Stimulated activated CD4-positive, alpha-beta T cell treated with anti-CD3 and anti-CD28 coated beads, Interleukin-12 subunit alpha, Interleukin-12 subunit beta, amount 100 ng/mL, for 4 hours (primary cell): ENCODE data around the gene EHMT1.
"Not testable (repeated sequence)": the region's sequence is repeated elsewhere in the genome, so short reads cannot be mapped to it uniquely, and the experiment has no call there.

ENCODE experiments used
- DNase-seq: peaks from one replicate; pipeline ENCODE4 v3.0.0-alpha.2; 2020

Gene EHMT1

DNA sequence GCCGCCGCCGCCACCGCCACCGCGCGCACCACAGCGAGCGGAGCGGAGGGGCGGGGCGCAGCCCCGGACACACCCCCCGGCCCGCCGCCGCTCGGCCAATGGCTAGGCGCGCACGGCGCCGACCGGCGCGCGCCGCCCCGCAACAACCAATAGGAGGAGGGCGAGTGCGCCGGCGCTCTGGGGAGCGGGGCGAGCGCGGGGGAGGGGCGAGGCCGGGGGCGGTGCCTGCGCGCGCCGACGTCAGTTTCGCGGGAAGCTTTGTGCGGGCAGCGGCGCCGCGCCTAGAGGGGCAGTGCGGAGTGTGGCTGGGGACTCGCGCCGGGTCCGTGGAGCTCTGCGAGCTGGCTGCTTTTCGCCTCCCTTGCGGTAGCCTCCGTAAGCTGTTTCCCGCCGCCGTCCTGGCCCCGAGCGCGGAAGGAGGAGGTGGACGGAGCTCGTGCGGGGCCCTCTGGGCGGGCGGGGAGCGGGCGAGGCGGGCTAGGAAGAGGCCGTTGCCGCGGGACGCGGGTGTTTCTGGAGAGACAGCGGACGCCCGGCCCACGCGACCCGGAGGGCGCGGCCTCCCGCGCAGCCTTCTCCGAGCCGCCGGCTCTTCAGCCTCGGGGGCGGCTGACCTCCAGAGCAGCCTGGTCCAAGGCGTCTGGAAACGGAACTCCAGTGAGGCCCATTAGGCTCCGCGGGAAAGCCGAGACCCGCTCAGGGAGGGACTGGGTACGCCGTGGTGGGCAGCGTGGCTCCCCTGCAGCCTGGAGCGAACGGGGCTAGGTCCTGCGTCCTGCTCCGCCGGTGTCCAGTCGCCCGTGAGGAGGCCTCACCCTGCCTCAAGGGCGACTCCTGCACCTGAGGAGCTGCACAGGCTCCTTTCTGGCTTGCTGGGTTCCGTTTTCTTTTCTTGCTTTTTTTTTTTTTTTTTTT is 28.1 kb upstream of the EHMT1 start, which contains the start of gene ZMYND19:
Gene ZMYND19 (minus strand): TSS at position 44 of the 915 bp plus-strand sequence. CDS start 249 bp downstream, outside the sequence.
- peak; percentile 91 for DNase-seq

DNA sequence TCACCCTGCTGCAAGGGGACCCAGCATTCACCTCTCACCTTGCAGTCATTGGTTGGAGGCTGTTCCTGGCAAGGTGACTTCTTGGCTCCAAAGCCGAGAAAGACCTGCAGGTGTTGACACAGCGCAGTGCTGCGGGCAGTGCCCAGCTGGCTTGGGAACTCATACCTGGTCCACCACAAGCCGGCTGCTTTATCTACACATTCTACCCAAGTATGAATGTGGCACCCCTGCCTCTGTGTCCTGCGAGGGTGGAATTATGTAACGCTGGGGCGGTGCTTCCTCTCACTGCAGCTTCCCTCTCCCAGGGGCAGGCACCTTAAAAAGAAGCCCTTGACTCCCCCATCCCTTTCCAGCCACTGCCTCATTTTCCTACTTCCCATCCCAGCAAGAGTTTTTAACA is 26.0 kb upstream of the EHMT1 start:
- no peak for DNase-seq

DNA sequence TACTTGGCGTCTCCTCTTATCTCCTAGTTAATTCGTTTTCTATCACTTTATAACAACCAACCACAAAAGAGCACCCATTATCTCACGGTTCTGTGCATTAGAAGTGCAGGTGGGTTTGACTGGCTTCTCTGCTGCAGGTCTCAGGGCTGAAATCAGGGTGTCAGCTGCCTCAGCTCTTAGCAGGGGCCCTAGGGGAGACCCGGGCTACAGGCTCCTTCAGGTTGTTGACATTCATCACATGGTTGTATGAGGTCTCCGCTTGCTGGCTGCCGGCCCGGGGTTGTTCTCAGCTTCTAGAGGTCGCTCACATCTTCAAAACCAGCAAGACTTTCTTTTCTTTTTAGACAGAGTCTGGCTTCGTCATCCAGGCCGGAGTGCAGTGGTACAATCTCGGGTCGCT is 25.6 kb upstream of the EHMT1 start:
- no peak for DNase-seq

DNA sequence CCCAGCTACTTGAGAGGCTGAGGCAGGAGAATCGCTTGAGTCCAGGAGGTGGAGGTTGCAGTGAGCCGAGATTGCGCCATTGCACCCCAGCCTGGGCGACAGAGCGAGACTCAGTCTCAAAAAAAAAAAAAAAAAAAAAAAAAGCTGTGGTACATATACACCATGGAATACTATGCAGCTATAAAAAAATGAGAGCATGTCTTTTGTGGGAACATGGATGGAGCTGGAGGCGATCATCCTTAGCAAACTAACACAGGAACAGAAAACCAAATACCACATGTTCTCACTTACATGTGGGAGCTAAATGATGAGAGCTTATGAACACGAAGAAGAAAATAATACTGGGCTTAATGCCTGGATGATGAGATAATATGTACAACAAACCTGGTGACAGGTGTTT is 22.2 kb upstream of the EHMT1 start:
- DNase-seq = not testable (repeated sequence)

GRCh38 chr9:137598943-137599342 is 19.9 kb upstream of the EHMT1 start:
- no peak for DNase-seq

- DNase-seq = no peak
These were observed 16.1 kb upstream of the EHMT1 start for GRCh38 chr9:137602661-137603060.

DNA sequence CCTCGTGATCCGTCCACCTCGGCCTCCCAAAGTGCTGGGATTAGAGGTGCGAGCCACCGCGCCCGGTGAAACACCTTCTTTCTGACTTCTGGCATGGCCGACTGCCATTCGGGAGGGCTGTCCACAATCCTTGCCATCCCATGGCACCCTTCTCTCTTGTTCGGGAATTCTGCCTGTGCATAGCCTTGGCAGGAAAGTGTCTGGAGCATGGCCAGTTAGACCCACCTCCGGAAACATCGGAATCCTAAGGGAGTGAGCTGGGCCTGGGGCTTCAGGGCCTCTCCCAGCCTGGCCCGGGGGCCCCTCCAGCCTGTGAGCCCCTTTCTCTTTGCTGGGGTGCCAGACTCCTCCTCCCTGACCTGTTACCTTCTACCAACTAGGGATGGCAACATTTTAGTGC is 14.9 kb upstream of the EHMT1 start:
- DNase-seq = no peak

DNA sequence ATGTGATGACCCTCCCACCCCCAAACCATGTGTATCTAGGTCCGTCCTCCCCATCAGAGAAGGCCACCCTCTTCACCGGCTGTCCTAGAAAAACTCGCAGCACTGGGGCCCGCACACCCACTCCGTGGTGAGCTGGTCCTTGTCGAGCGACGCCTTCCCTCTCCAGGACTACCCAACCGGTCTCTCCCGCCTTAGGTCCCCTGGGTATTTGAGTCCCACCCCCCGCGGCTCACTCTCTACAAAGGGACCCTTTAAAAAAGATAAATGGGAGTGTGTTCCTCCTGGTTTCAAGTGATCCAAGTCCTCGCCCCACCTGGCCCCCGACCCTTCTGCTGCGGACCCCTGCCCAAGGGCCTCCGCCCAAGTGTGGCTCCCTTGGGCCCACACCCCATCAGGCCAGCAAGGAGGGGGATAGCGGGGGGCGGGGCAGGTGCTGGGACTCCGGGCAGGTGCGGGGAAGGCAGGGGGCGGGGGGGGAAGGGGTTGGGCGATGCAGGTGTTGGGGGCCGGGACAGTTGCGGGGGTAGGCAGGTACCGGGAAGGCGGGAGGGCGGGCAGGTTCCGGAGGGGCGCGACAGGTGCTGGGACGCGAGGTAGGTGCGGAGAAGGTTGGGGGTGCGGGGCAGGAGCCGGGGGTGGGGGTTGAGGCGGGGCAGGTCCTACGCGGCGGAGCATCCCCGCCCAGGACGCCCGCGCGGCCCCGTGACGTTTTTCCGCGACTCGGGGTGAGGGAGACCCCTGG is 14.3 kb upstream of the EHMT1 start:
- DNase-seq = no peak

DNA sequence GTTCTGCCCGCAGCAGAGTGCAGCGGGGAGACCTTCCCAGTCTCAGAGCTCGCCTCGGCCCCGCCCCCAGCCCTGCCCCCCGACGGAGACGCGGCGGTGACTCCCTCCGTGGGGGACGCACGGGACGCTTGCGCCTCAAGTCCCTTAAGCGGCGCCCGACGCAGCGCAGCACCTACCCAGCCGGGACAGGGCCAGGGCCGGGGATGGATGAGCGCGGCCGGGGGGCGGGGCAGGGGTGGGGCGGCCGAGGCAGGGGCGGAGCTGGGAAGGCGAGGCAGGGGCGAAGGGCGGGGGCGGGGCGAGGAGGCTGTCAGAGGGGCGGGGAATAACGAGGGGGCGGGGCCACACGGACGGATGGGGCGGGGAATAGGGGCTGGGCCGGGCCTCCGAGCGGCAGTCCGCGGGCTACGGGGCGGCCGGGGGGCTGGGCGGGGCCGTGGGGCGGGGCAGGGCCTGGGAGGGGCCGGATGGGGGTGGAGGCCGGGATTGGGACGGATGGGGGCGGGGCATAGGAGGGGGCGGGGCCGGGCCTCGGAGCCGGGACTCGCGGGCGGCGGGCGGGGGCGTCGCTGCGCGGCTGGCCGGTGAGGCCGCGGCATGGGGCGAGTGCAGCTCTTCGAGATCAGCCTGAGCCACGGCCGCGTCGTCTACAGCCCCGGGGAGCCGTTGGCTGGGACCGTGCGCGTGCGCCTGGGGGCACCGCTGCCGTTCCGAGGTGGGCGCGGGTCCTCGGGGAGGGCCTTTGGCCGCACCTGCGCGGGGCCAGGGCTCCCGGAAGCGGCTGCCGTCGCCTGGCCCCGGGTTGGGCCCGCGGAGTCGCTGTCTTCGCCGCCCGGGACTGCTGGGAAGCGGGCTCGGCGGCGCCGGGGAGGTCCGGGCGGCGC is 13.4 kb upstream of the EHMT1 start, which contains the start of gene ARRDC1:
Gene ARRDC1 (plus strand): TSS at position 566 of the 884 bp plus-strand sequence. CDS start 32 bp downstream, at position 598.
- DNase-seq = peak; percentile 94

DNA sequence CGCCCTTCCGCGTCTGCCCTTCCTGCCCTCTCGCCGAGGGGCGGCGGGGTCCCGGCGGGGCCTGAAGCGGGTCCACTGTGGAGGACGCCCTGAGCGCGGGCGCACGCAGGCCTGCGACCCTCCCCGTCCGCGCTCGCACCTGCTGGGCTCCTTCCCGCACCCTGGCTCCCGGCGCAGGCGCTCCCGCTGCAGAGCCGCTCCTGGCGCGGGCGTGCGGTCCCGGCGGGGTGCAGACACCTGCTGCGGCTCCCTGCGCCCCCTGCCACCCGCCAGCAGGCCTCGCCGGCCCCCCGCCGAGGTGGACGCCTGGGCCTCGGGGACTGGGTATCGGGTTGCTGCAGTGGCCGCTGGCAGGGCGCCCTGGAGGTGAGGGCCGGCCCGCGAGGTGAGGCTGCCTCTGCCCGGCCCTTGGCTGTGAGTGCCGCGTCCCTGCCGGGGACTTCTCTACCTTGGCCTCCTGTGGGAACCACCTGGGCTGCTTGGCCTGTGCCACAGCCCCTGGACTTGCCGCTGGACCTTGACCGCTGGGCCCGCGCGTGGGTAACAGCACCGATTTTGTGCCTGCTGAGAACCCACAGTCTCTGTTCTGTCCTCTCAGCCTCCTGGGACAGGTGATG is 12.7 kb upstream of the EHMT1 start:
- no peak for DNase-seq

DNA sequence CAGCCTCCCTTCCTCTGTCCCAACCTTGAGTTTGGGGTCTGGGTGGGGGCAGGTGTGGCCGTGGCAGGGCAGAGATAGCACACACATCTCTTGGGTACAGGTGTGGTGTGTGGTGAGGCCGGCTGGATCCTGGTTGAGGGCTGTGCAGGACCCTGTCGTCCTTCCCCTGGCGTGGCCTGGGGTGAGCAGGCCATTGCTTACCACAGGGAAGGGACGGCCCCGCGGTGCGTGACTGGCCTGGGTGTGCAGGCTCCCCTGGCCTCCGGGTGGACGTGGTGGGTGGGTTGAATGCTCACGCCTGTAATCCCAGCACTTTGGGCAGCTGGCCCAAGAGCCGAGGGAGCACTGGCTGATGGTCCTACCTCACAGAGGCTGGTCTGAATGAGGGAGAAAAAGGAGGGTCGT is 12.1 kb upstream of the EHMT1 start:
- DNase-seq = no peak

DNA sequence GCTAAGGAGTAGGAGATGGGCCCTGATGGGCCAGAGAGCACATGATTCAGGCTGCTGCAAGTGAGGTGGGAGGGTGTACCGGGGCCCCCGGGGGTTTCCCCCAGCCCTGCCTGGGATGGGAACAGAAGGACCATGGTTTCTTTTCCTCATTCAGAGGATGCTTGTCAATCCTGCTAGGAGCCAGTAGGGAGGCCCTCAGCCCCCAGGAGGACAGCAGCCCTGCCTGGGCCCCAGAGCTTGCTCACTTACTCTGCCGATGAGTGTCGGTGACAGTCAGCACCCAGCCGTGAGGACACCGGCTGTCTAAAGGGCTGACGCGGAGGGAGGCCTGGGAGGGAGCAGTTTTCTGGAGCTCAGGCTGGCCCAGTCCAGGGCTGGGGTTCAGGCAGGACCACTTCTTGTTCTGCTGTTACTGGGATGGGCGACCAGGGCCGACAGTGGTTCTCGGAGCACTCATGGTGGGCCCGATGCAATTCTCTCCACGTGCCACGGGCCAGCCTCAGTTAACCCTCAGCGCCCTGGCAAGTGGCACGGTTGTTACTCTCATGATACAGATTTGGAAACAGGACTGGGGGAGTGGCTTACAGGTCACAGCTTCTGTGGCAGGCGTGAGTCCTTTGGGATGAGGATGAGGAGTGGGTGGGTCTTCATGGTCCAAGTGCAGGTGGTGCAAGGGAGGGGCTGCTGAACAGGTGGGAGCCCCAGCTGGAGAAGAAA is 11.5 kb upstream of the EHMT1 start:
- DNase-seq = no peak

DNA sequence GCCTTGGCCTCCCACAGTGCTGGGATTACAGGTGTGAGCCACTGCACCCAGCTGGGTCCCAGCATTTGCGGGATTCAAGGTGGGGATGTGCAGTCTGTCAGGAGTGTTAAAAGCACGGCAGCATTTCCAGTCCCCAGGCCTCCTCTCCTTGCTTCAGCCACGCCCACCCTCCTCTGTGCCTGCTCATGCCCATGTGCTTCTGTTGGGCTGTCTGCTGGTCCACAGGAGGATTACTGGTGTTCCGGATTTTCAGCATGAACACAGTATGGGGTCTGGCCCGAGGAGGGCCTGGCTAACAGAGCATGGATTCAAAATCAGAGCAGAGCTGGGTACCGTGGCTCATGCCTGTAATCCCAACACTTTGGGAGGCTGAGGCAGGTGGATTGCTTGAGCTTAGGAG is 7.9 kb upstream of the EHMT1 start:
- no peak for DNase-seq

- DNase-seq = no peak
These were observed 6.9 kb upstream of the EHMT1 start for GRCh38 chr9:137611623-137612609.

DNA sequence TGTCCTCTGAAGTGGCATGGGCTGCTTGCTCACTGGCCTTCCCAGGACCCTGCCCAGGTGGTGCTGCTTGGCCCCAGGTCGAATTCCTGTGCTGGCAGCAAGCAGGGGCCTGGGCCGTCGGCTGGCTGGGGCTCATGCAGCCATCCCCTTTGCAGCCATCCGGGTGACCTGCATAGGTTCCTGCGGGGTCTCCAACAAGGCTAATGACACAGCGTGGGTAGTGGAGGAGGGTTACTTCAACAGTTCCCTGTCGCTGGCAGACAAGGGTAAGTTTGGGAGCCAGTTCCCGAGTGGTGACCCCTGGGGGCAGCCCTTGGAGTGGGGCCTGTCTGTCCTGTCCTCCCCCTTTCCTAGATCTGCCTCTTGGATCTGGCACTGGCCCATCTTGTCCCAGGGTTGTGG is 6.1 kb upstream of the EHMT1 start:
- no peak for DNase-seq

DNA sequence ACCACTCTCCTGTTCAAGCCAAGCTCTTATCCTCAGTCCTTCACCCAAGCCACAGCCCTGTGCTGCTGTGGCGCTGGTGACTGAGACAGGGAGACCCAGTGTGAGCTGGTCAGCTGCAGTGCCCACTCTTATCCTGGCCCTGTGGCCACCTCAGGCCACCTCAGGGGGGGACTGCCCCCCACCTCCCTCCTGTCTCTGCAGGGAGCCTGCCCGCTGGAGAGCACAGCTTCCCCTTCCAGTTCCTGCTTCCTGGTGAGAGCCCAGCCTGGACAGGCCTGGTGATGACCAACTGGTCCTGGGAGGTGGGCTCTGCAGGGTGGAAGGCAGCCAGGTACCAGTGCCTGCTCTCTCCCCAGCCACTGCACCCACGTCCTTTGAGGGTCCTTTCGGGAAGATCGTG is 5.5 kb upstream of the EHMT1 start:
- no peak for DNase-seq

DNA sequence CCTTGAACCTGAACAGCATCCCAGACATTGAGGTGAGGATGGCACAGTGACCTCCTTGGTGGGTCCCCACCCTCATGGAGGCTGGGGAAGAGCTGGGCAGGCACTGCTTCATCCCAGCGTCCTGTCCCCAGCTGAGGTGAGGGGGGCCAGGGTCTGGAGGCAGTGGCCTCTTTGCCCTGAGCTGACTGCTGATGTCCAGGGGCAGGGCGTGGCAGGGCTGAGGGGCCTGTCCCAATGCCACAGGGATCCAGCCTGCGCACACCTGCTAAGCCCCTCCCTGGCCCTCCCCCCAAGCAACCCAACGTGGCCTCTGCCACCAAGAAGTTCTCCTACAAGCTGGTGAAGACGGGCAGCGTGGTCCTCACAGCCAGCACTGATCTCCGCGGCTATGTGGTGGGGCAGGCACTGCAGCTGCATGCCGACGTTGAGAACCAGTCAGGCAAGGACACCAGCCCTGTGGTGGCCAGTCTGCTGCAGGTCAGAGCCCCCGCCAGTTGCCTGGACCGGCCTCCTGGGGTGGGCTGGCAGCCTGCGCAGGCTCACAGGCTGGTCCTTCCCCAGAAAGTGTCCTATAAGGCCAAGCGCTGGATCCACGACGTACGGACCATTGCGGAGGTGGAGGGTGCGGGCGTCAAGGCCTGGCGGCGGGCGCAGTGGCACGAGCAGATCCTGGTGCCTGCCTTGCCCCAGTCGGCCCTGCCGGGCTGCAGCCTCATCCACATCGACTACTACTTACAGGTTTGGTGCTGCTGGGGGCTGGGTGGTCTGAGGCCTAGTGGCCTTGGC is 4.9 kb upstream of the EHMT1 start:
- no peak for DNase-seq

DNA sequence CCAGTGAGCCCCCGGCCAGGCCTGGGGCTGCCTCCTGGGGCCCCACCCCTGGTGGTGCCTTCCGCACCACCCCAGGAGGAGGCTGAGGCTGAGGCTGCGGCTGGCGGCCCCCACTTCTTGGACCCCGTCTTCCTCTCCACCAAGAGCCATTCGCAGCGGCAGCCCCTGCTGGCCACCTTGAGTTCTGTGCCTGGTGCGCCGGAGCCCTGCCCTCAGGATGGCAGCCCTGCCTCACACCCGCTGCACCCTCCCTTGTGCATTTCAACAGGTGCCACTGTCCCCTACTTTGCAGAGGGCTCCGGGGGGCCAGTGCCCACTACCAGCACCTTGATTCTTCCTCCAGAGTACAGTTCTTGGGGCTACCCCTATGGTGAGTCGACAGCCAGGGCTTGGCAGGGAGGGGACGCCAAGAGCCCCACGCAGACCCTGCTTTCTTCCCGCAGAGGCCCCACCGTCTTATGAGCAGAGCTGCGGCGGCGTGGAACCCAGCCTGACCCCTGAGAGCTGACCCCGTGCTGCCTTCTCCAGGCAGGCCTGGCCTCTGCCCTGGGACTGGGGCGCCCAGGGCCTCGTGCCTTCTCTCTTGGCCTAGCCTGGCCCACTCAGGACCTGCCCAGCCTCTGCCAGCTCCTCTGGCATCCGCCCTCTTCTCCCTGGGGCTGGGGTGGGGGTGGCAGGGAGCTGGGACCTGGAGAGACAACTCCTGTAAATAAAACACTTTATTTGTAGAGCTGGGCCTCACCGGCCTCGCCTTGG is 4.0 kb upstream of the EHMT1 start:
- no peak for DNase-seq

- no peak for DNase-seq
These were observed 3.4 kb upstream of the EHMT1 start for GRCh38 chr9:137615387-137615871.
